NCI-H1436 treated with DMSO at 0.1 percent for 48 hours (cell line): Measurements from ENCODE around the gene CDC14A.

Experiments
- DNase-seq: peaks from one replicate; lab custom pipeline; 2025; lab: John Stamatoyannopoulos, UW

Gene CDC14A

GRCh38 chr1:100449477-100449876, 97.2 kb downstream of the CDC14A start:
- DNase-seq: no peak

GRCh38 chr1:100452641-100453040, 100.3 kb downstream of the CDC14A start:
- DNase-seq: no peak

DNA sequence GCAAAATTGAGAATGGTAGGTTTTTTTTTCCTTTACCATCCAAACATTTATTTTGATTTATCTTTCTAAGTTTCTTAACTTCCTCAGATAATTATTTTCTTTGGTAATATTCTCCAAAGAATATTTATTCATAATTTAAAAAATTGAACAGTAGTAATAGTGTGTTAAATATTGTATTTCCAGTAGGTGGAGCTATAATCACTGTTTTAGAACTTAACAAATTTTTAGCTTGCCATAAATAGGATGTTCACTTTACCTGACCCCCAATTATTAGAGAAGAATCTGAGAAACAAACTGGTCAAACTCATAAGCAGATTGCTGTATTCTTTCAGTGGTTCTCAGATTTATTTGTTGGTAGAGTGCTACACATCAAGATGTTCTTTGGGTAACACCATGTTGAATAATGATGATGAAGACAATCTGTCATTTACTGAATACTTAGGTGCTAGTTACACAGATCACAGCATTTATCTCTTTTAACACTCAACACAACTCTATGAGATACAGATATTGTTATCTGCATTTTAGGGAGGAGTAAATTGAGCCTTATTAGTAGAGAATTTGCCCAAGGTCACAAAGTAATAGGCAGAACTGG, 103.3 kb downstream of the CDC14A start:
- DNase-seq: no peak

GRCh38 chr1:100456880-100457279, 104.6 kb downstream of the CDC14A start:
- no peak for DNase-seq

- no peak for DNase-seq
These were observed 105.4 kb downstream of the CDC14A start for GRCh38 chr1:100457683-100458082.

DNA sequence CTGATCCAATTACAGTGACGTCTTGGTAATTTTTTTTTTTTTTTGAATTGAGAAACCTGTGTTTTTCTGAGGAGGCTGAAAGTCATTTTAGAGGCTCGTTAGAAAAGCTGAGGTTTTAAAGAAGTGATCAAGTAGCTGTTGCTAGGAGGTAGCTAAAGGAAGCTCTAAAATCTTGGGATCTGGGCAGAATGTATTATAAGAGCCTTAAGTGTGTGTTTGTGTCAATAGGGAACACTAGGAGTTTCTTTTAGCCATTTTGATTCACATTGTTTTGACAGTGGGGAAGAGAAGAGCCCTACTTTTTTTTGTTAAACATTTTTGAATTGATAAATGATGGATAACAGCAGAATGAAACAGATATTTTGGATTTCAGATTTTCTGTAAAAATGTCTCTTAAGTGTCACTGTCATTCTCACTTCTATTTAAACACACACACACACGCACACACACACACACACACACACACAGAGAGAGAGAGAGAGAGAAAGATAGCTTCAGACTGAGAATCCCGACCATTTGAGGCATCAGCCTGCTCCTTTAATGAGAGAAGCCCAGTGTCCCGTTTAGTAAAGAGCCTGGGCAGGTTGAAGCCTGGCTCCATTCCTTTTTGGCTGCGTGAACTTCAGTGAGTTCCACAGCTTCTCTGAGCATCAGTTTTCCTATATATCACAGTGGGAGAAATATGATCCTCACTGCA, 106.5 kb downstream of the CDC14A start:
- DNase-seq: no peak

- DNase-seq: no peak
These were observed 107.2 kb downstream of the CDC14A start for GRCh38 chr1:100459358-100460114.

DNA sequence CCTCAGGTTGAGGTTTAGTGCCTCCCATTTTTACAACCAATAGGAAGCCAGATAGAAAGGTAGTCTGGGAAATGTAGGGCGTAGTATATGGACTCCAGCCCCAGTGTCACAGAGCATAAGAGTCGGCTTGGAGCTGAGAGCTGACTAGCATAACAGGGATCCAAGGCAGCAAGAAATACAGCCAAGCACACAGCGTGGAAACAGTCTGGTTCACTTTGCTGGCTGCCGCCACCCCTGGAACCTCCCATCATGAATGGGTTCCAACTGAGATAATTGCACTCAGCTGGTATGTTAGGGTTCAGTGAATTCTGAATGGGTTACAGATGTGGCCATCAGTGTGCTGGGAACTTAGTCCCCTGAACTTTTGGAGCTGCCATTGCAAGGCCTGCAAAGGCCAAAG, 108.9 kb downstream of the CDC14A start:
- DNase-seq: no peak

GRCh38 chr1:100462326-100463025, 110.2 kb downstream of the CDC14A start:
- DNase-seq: no peak

GRCh38 chr1:100463791-100464424, 111.6 kb downstream of the CDC14A start:
- DNase-seq: peak; percentile 21

- DNase-seq: no peak
These were observed 117.3 kb downstream of the CDC14A start for GRCh38 chr1:100469578-100469977.

- no peak for DNase-seq
These were observed 122.5 kb downstream of the CDC14A start for GRCh38 chr1:100474834-100475233.

- DNase-seq: no peak
These were observed 124.5 kb downstream of the CDC14A start for GRCh38 chr1:100476735-100477290.

DNA sequence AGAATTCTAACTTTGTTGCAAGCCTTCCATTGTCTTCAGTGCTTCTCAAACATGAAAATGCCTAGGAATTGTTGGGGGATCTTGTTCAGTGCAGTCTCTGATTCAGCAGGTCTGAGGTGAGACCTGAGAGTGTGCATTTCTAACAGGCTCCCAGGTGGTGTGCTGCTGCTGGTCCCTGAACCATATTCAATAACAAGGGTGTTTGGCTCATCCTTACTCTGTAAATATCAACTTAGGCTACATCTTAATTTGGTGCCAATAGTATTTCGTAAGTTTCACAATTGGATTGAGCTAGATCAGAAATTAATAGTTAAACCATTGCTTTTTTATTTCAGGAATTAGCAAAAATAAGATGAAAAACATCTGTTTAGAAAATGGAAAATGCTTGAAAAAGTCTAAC, 126.5 kb downstream of the CDC14A start:
- no peak for DNase-seq

- DNase-seq: no peak
These were observed 127.5 kb downstream of the CDC14A start for GRCh38 chr1:100479620-100480338.

GRCh38 chr1:100481303-100481702, 129.0 kb downstream of the CDC14A start:
- DNase-seq: no peak

GRCh38 chr1:100482167-100482566, 129.9 kb downstream of the CDC14A start:
- no peak for DNase-seq

- DNase-seq: no peak
These were observed 130.4 kb downstream of the CDC14A start for GRCh38 chr1:100482748-100483147.

DNA sequence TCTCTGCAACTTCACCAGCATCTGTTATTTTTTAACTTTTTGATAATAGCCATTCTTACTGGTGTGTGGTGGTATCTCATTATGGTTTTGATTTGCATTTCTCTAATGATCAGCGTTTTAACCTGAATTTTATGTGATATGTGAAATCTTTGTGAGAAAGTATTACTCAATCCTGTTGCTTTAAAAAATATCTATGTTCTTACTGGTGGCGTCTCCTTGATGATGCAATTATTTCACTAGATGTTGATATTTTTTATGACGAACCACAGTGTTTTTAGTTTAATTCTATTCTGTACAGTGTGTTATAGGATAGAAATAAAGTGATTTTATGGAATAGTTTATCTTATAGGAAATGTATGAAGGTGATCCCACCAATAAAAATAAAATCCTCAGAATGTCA, 130.9 kb downstream of the CDC14A start:
- no peak for DNase-seq

GRCh38 chr1:100485855-100486258, 133.6 kb downstream of the CDC14A start:
- no peak for DNase-seq
